ENCODE data around the gene FANK1. TPM values are rescaled to one million over a fixed set of nuclear protein-coding genes. Genes with fewer than 3 reads are reported as not detected.

The FANK1 gene
- total RNA-seq, 4 donors from 2014 or later: 0.24 to 0.61 (median 0.42) TPM; not detected in 1

DNA sequence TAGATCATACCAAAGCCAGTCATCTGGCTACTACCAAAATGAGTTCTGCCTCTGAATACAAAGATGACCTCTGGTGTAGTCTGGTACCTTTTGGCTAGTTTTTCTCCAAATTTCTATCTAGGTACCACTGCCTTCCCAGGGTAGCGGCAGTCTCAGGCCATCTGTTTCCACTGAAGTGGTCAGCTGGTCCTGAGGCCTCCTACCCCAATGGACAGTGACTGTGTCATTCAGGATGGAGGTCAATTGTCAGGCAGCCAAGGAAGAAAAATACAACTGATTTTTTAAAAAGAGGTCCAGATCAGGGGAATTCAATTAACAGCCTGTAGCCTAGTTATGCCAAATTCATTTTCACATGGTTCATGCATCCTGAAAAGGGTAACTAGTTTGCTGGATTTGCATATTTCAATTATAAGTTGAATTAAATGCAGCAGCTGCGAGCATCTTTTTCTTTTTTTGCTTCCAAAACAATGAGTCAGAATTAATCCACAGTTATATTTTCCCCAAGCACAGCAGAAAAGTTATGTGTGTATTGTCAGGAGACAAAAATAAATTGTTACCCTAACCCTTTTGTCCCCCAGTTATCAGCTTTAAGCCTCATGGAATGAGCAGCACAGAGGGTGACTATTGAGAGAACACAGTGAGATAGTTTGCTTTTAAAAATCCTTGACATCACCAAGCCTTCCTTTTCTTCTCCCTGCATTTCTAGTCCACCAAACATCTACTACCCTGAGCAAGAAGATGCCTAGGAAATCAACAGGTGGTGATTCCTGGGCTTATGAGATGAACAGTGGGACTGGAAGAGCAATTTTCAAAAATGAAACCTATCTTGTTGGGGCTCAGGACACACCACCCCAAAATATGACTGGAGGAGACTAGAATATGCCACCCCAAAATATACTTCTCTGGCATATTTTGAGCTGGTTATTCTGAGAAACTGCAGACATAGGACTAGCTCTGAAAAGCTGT is 45.3 kb upstream of the FANK1 start:
- DNase-seq (no peak), ATAC-seq (no peak)
- H3K4me3 ChIP-seq: no peak overlapping the region
- H3K27ac ChIP-seq: no peak overlapping the region
- H3K27me3 ChIP-seq: no peaks in the 10 kb centered on the region
- intact Hi-C loops (cut with DNase I; ENCODE audit: low total_unique reads) (no loop called here), in situ Hi-C loops (cut with MboI; ENCODE audit: low sequenced_read_pairs in 4 of 4) (no loop called here)
- TF ChIP-seq, protein P1, sequence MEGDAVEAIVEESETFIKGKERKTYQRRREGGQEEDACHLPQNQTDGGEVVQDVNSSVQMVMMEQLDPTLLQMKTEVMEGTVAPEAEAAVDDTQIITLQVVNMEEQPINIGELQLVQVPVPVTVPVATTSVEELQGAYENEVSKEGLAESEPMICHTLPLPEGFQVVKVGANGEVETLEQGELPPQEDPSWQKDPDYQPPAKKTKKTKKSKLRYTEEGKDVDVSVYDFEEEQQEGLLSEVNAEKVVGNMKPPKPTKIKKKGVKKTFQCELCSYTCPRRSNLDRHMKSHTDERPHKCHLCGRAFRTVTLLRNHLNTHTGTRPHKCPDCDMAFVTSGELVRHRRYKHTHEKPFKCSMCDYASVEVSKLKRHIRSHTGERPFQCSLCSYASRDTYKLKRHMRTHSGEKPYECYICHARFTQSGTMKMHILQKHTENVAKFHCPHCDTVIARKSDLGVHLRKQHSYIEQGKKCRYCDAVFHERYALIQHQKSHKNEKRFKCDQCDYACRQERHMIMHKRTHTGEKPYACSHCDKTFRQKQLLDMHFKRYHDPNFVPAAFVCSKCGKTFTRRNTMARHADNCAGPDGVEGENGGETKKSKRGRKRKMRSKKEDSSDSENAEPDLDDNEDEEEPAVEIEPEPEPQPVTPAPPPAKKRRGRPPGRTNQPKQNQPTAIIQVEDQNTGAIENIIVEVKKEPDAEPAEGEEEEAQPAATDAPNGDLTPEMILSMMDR (IDR thresholded peaks at IDR 0.05 in 4 of 5, conservative IDR thresholded peaks at IDR 0.05 in 1 of 5): no peak
- no peak for TF ChIP-seq POLR2A (IDR thresholded peaks at IDR 0.05)
- H3K9me3 ChIP-seq: no peaks in the 10 kb centered on the region
- peaks cover 0 to 64% of the 10 kb centered on the region in 2 donors for H3K36me3 ChIP-seq
- H3K4me1 ChIP-seq: no peaks in the 10 kb centered on the region

DNA sequence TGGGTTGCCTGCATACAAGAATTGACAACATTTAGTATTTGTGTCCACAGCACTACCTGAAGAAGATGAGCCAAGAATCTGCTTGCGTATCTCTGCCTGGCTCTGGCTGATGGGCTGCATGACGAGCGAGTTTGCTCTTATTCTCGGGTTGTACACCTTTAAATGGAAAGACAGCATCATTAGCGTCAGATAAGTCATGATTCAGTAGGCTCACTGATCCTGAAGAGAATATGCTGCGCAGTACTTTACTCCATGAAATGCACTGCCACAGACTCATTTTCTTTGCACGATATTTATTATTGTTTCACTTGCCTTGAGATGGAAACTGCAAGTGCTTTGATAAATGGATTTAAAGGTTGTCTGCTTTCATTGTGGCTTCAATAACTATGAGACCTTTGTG is 43.9 kb upstream of the FANK1 start:
- H3K9me3 ChIP-seq: no peaks in the 10 kb centered on the region
- H3K27me3 ChIP-seq: no peaks in the 10 kb centered on the region
- no peaks in the 10 kb centered on the region for H3K4me1 ChIP-seq
- DNase-seq: no peak
- H3K36me3 ChIP-seq: peaks cover 0 to 57% of the 10 kb centered on the region in 2 donors
- TF ChIP-seq POLR2A (IDR thresholded peaks at IDR 0.05): no peak
- TF ChIP-seq, protein P1 (IDR thresholded peaks at IDR 0.05 in 4 of 5, conservative IDR thresholded peaks at IDR 0.05 in 1 of 5): no peak
- in situ Hi-C loops (cut with MboI; ENCODE audit: low sequenced_read_pairs in 4 of 4): no loop called here
- H3K4me3 ChIP-seq: no peak overlapping the region
- no peak overlapping the region for H3K27ac ChIP-seq
- intact Hi-C loops (cut with DNase I; ENCODE audit: low total_unique reads): no loop called here
- no peak for ATAC-seq

DNA sequence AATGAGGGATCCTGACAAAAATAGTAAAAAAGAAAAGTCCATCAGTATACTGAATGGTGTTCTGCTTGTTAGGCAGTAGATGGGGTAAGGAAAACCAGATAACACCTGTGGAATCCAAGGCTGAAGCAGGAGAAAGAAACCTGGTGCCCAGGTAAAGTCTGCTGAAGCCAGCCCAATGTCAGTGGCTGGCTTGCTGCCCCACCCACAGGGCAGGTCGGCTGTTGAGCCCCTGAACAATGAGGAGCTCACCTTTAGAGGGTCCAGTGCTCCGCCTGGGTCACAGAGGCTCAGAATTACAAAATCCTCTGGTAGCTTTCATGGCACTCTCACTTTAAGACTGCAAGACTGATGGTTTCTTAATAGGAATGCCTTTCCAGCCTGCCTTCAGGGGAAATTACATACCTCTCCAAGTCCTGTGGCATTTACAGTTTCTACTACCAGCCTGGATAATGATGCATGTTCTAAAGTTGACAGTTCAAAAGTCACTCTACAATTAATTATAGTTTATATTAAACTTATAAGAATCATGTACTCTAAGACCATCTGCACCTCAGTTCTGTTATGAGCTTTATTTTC is 39.1 kb upstream of the FANK1 start:
- Histone ChIP-seq H3K27ac (no peak overlapping the region), H3K36me3 (peaks cover 0 to 42% of the 10 kb centered on the region in 2 donors), H3K27me3 (no peaks in the 10 kb centered on the region), H3K4me3 (no peak overlapping the region), H3K9me3 (no peaks in the 10 kb centered on the region), H3K4me1 (no peaks in the 10 kb centered on the region)
- ATAC-seq: no peak
- in situ Hi-C loops (cut with MboI; ENCODE audit: low sequenced_read_pairs in 4 of 4): no loop called here
- TF ChIP-seq, protein P1 (IDR thresholded peaks at IDR 0.05 in 4 of 5, conservative IDR thresholded peaks at IDR 0.05 in 1 of 5): no peak
- no peak for TF ChIP-seq POLR2A (IDR thresholded peaks at IDR 0.05)
- intact Hi-C loops (cut with DNase I; ENCODE audit: low total_unique reads): no loop called here
- DNase-seq: no peak

DNA sequence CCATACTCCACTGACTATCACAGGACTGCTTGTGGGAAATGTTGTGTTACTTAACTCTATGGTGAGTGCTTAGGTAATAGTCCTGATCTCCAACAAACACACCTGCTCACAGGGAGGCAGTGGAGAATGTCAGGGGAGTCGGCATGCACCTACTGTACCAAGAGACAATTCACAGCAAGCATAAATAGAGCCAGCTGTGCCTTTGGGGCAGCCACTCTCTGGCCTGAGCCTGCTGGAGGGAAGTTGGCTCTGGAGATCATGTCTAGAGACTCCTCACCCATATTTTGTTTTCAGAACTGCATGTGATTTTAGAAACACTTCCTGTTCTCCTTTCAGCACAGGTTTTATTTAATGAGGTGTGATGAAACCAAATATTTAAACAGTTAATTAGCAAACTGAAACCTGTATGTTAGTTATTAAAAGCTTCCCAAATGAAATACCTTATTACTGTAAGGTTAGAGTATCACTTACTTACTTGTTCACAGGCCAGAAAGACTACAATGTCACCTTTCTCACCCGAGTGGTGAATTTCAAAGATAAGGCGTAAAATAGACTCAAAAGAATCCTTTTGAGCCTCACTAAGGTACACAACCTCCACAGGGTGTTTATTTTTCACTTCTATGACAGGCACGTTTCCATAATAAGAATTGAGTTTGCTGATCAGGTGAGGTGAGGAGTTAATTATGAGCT is 37.1 kb upstream of the FANK1 start:
- Histone ChIP-seq H3K27me3 (no peaks in the 10 kb centered on the region), H3K4me3 (no peak overlapping the region), H3K4me1 (no peaks in the 10 kb centered on the region), H3K9me3 (no peaks in the 10 kb centered on the region), H3K27ac (no peak overlapping the region), H3K36me3 (peaks cover 0 to 25% of the 10 kb centered on the region in 2 donors)
- in situ Hi-C loops (cut with MboI; ENCODE audit: low sequenced_read_pairs in 4 of 4): no loop called here
- DNase-seq (no peak), ATAC-seq (no peak)
- no peak for TF ChIP-seq POLR2A (IDR thresholded peaks at IDR 0.05)
- TF ChIP-seq, protein P1 (IDR thresholded peaks at IDR 0.05 in 4 of 5, conservative IDR thresholded peaks at IDR 0.05 in 1 of 5): no peak
- intact Hi-C loops (cut with DNase I; ENCODE audit: low total_unique reads): no loop called here
